Tibial artery (tissue), 4 donors: ENCODE data around the gene CYFIP2.

Experiments used
- DNase-seq, 2 donors: peaks; one replicate each; pipeline ENCODE4 v3.0.0-alpha.2; 2019
- H3K27ac ChIP-seq, 2 donors: fragments of 200-600 bp; sonication (generic) in 1 of 2; 1 replicate in 1 of 2; 2 replicates in 1 of 2; pipeline ENCODE4 v1.5.1; 2018 to 2019; ENCODE audit warnings: mild to moderate bottlenecking in 1 of 2
- H3K27me3 ChIP-seq, 2 donors: fragments of 200-600 bp; sonication (generic) in 1 of 2; one replicate each; pipeline versions ENCODE4 v1.5.1 to v1.6.0; 2016 to 2019
- H3K36me3 ChIP-seq, 3 donors: fragments of 200-600 bp; sonication (generic) in 2 of 3; one replicate each; pipeline ENCODE4 v1.5.1; 2016 to 2019; ENCODE audit warnings: mild to moderate bottlenecking in 2 of 3
- H3K4me1 ChIP-seq, 4 donors: fragments of 200-600 bp; sonication (generic) in 2 of 4; 1 replicate in 3 of 4; 2 replicates in 1 of 4; pipeline ENCODE4 v1.5.1; 2016 to 2019
- H3K4me3 ChIP-seq, 2 donors: fragments of 200-600 bp; sonication (generic) in 1 of 2; 1 replicate in 1 of 2; 2 replicates in 1 of 2; pipeline ENCODE4 v1.5.1; 2018 to 2019; ENCODE audit warnings: mild to moderate bottlenecking in 2 of 2
- H3K9me3 ChIP-seq, 3 donors: fragments of 200-600 bp; sonication (generic) in 1 of 3; one replicate each; pipeline ENCODE4 v1.5.1; 2016 to 2019
- intact Hi-C: fragments of 100-400 bp; cut with DNase I; formaldehyde crosslinking; loops from one replicate; pipeline ENCODE4 v1.15.0; 2023; ENCODE audit warnings: low total_unique reads
- TF ChIP-seq, protein P1 (sequence below), 2 experiments: fragments of 200-600 bp in 1 of 2; fragments of 450-650 bp in 1 of 2; IDR thresholded peaks; one replicate each; pipeline ENCODE4 v1.5.1; 2017 to 2019; ENCODE audit warnings: antibody characterized with exemption in 2 of 2, mild to moderate bottlenecking in 1 of 2, moderate library complexity in 1 of 2

The CYFIP2 gene

DNA sequence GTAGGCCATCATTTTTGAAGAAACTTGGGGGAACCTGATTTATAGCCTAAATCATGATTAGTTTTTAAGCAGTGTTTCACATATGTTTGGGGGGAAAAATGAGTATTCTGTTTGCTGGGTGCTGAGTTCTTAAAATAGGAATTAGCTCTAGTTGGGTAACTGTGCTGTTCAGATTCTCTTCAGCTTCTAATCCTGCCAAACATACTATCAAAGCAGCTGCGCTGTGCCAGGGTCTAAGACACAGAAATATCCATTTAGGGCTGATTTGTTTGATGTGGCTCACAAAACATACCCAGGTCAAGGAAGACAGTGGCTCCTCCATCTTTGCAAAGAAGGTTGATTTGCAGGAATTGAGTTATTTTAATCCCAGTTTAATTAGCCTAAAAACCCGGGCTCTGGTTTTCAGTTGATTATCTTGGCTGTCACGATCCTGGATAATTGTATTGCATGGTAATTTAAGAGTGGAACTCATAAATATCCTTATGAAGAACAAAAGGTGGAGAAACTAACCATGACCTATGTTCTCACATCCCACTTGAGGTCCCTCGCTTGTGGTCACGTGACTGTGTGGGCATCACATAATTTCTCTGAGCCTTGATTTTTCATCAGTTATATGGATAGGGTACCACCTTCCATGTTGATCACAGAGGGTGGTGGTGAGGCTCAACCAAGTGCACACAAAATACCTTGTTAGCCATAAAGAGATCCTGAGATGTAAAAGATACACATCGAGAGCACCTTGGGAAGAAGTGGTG, 18.7 kb downstream of the CYFIP2 start:
- Histone ChIP-seq H3K27ac (no peak overlapping the region), H3K4me1 (no peaks in the 10 kb centered on the region), H3K36me3 (peaks cover 0 to 9% (median 5%) of the 10 kb centered on the region in 3 donors), H3K27me3 (no peaks in the 10 kb centered on the region), H3K9me3 (no peaks in the 10 kb centered on the region), H3K4me3 (no peak overlapping the region)
- TF ChIP-seq, protein P1, sequence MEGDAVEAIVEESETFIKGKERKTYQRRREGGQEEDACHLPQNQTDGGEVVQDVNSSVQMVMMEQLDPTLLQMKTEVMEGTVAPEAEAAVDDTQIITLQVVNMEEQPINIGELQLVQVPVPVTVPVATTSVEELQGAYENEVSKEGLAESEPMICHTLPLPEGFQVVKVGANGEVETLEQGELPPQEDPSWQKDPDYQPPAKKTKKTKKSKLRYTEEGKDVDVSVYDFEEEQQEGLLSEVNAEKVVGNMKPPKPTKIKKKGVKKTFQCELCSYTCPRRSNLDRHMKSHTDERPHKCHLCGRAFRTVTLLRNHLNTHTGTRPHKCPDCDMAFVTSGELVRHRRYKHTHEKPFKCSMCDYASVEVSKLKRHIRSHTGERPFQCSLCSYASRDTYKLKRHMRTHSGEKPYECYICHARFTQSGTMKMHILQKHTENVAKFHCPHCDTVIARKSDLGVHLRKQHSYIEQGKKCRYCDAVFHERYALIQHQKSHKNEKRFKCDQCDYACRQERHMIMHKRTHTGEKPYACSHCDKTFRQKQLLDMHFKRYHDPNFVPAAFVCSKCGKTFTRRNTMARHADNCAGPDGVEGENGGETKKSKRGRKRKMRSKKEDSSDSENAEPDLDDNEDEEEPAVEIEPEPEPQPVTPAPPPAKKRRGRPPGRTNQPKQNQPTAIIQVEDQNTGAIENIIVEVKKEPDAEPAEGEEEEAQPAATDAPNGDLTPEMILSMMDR (IDR thresholded peaks at IDR 0.05) = no peak
- intact Hi-C loops = no loop called here
- DNase-seq = no peak

DNA sequence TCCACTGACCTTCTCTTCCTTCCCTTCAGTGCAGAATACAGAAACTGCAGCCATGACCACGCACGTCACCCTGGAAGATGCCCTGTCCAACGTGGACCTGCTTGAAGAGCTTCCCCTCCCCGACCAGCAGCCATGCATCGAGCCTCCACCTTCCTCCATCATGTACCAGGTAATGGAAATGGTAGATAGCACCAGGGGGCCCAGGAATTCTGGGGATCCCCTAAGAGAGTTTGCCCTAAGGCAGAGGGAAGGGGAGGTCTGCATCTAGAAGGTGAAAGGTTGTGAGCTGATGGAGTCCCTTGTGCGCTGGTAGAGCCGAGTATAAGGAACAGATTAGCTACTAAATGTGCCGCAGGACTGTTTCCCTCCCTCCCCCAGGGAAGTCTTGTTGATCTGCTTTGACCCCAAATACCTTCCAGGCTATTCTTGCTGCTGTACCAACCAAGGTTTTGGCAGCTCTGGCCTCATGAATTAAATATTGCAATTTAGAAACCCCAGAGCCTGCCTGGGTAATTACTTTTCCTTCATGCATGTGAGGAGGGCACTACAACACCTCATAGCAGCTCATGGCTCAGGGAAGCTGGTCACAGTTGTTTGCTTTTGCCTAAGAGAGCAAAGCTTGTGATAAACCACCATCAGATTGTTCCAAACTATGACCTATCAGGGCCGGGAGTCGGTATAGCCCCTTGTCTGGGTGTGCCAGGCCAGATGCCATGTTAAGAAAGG, 19.6 kb downstream of the CYFIP2 start:
- no peak for DNase-seq
- H3K9me3 ChIP-seq = no peaks in the 10 kb centered on the region
- no peak overlapping the region for H3K4me3 ChIP-seq
- H3K4me1 ChIP-seq = no peaks in the 10 kb centered on the region
- peaks cover 0 to 9% (median 5%) of the 10 kb centered on the region in 3 donors for H3K36me3 ChIP-seq
- intact Hi-C loops = no loop called here
- H3K27ac ChIP-seq = no peak overlapping the region
- no peaks in the 10 kb centered on the region for H3K27me3 ChIP-seq
- TF ChIP-seq, protein P1 (IDR thresholded peaks at IDR 0.05) = no peak

DNA sequence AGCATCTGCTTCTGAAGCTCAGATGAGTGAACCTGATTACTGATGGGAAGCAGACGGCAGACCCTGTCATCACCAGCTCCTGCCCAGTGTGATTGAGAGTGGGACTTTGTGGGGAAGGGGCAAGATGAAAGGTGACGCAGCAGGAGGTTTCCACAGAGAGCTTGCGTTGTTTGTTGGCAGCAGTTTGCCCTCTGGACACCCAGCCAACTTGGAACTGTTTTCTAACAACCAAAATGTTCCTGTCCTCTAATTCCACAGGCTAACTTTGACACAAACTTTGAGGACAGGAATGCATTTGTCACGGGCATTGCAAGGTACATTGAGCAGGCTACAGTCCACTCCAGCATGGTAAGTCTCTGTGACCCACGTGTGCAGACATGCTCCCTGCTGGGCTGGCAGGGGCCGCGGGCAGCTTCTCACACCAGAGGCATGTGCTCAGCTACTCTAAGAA, 20.9 kb downstream of the CYFIP2 start:
- intact Hi-C loops = no loop called here
- Histone ChIP-seq H3K4me1 (no peaks in the 10 kb centered on the region), H3K9me3 (no peaks in the 10 kb centered on the region), H3K27me3 (no peaks in the 10 kb centered on the region), H3K36me3 (peaks cover 0 to 9% (median 5%) of the 10 kb centered on the region in 3 donors), H3K4me3 (no peak overlapping the region), H3K27ac (no peak overlapping the region)
- no peak for DNase-seq
- TF ChIP-seq, protein P1 (IDR thresholded peaks at IDR 0.05) = no peak

DNA sequence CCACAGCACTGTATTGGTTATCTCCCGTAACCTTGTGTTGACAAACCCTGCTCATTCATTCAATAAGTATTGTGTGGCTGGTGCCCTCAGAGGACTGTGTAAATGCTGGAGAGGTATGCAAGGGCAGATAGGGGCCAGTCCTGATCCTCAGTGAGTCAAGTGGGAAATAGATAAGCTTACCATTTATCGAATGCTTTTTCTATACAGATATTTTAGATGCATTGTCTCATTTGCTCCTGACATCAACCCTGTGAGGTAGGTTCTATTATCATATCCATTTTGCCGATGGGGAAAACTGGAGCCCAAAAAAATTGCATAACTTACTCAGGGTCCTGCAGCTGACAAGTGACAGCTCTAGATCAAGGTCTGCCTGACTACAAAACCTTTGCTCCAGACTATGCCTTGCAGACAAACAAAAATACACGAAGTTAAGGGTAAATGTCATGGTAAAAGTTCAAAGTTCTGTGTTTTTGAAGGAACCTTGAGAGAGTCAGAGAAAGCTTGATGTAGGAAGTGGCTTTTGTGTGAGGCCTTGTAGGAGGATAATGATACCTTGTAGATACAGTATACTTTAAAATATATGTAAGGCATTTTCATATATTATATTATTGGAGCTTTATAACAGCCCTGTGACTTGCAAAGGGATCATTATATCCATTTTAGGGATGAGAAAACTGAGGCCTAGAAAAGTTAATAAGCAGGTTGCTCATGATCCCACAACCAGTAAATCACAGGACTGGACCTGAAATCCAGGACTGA, 22.7 kb downstream of the CYFIP2 start:
- Histone ChIP-seq H3K4me3 (no peak overlapping the region), H3K27ac (no peak overlapping the region), H3K36me3 (peaks cover 0 to 9% (median 5%) of the 10 kb centered on the region in 3 donors), H3K27me3 (no peaks in the 10 kb centered on the region), H3K4me1 (no peaks in the 10 kb centered on the region), H3K9me3 (no peaks in the 10 kb centered on the region)
- no peak for DNase-seq
- TF ChIP-seq, protein P1 (IDR thresholded peaks at IDR 0.05) = no peak
- intact Hi-C loops = no loop called here

DNA sequence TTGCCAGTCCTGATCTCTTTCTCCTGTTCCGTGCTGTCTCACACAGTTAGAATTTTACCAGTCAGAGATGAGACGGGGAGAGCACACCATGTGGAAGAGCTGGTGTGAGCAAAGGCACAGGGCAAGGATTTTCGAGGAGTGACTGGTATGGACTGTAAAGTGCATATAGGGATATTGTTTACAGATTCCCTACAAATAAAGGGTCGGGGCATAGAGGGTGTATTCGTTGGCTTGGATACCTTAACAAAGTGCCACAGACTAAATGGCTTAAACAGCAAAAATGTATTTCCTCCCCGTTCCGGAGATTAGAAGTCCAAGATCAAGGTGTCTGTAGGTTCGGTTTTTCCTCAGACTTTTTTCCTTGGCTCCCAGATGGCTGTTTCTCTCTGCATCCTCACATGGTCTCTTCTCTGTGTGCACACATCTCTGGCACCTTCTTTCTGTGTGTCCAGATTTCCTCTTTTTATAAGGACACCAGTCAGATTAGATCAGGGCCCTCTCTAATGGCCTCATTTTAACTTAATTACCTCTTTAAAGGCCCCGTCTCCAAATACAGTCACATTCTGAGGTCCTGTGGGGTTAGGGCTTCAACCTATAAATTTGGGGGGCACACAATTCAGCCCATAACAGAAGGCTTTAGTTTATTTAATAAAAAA, 23.4 kb downstream of the CYFIP2 start:
- Histone ChIP-seq H3K27ac (no peak overlapping the region), H3K9me3 (no peaks in the 10 kb centered on the region), H3K4me3 (no peak overlapping the region), H3K4me1 (no peaks in the 10 kb centered on the region), H3K36me3 (peaks cover 0 to 9% (median 5%) of the 10 kb centered on the region in 3 donors), H3K27me3 (no peaks in the 10 kb centered on the region)
- DNase-seq = no peak
- intact Hi-C loops = no loop called here
- TF ChIP-seq, protein P1 (IDR thresholded peaks at IDR 0.05) = no peak
